Astrocyte (in vitro differentiated cells and primary cell): Measurements from ENCODE around the gene PLPP4. TPM values are rescaled to one million over a fixed set of nuclear protein-coding genes. Genes with fewer than 3 reads are reported as not detected.
A peak's percentile ranks its signal among the peaks of the same experiment; 100 is the strongest.

Experiments
- DNase-seq: peaks from one replicate; pipeline ENCODE4 v3.0.0-alpha.2; 2010; ENCODE audit warnings: low read depth
- FAIRE-seq: peaks from 2 replicates; lab custom pipeline; 2011; peaks lifted over from hg19 to GRCh38; lab: Jason Lieb, UNC
- H2AFZ ChIP-seq: 2 replicates; pipeline ENCODE4 v1.6.0; 2012; ENCODE audit warnings: low read depth, low read length, inconsistent platforms
- H3K27ac ChIP-seq: 2 replicates; pipeline ENCODE4 v1.5.1; 2011; ENCODE audit warnings: low read depth, low read length, inconsistent platforms
- H3K27me3 ChIP-seq: 2 replicates; pipeline ENCODE4 v1.6.0; 2011; ENCODE audit warnings: low read length, inconsistent platforms; ENCODE audit not compliant: insufficient read depth
- H3K36me3 ChIP-seq: 2 replicates; pipeline ENCODE4 v1.5.1; 2011; ENCODE audit warnings: low read length, inconsistent platforms; ENCODE audit not compliant: insufficient read depth
- H3K4me1 ChIP-seq: 2 replicates; pipeline ENCODE4 v1.5.1; 2011; ENCODE audit warnings: low read length, inconsistent platforms; ENCODE audit not compliant: insufficient read depth
- H3K4me2 ChIP-seq: 2 replicates; pipeline ENCODE4 v1.6.0; 2012; ENCODE audit warnings: low read length, inconsistent platforms
- H3K4me3 ChIP-seq: 2 replicates; pipeline ENCODE4 v1.5.1; 2011; ENCODE audit warnings: low read depth, mild to moderate bottlenecking, low read length, inconsistent platforms; ENCODE audit not compliant: insufficient read depth
- H3K79me2 ChIP-seq: 2 replicates; pipeline ENCODE4 v1.6.0; 2012; ENCODE audit warnings: mild to moderate bottlenecking, low read length, inconsistent platforms; ENCODE audit not compliant: insufficient read depth
- H3K9ac ChIP-seq: 2 replicates; pipeline ENCODE4 v1.6.0; 2012; ENCODE audit warnings: mild to moderate bottlenecking, low read length, inconsistent platforms
- H3K9me3 ChIP-seq: 2 replicates; pipeline ENCODE4 v1.5.1; 2012; ENCODE audit warnings: low read depth, mild to moderate bottlenecking, low read length, inconsistent platforms; ENCODE audit not compliant: insufficient read depth
- H4K20me1 ChIP-seq: 2 replicates; pipeline ENCODE4 v1.6.0; 2012; ENCODE audit warnings: low read length, inconsistent platforms; ENCODE audit not compliant: insufficient read depth
- H3K27ac Mint-ChIP-seq: one replicate; pipeline ENCODE4 v1.8.0; 2021; ENCODE audit warnings: mild to moderate bottlenecking, mixed read lengths; ENCODE audit not compliant: unreplicated experiment
- H3K27me3 Mint-ChIP-seq: one replicate; pipeline ENCODE4 v1.8.0; 2021; ENCODE audit warnings: low read depth, mixed read lengths; ENCODE audit not compliant: unreplicated experiment
- H3K36me3 Mint-ChIP-seq: one replicate; pipeline ENCODE4 v1.8.0; 2021; ENCODE audit warnings: low read depth, mixed read lengths; ENCODE audit not compliant: unreplicated experiment
- H3K4me1 Mint-ChIP-seq: one replicate; pipeline ENCODE4 v1.8.0; 2021; ENCODE audit warnings: low read depth, mixed read lengths; ENCODE audit not compliant: unreplicated experiment
- H3K4me3 Mint-ChIP-seq: one replicate; pipeline ENCODE4 v1.8.0; 2021; ENCODE audit warnings: mild to moderate bottlenecking, moderate library complexity, mixed read lengths; ENCODE audit not compliant: unreplicated experiment
- H3K9me3 Mint-ChIP-seq: one replicate; pipeline ENCODE4 v1.8.0; 2021; ENCODE audit warnings: mild to moderate bottlenecking, mixed read lengths; ENCODE audit not compliant: unreplicated experiment
- EZH2 ChIP-seq: IDR thresholded peaks from 2 replicates; pipeline ENCODE4 v1.6.1; 2012; ENCODE audit warnings: mild to moderate bottlenecking, low read length, inconsistent platforms; ENCODE audit not compliant: insufficient read depth
- total RNA-seq: library from RNA; stranded (reverse); gene quantifications from 2 replicates; pipeline ENCODE4 v1.2.1, GENCODE V29; 2021
- TF ChIP-seq, protein P1 (sequence below): IDR thresholded peaks from 2 replicates; pipeline ENCODE4 v1.5.1; 2011; ENCODE audit warnings: low read depth, mild to moderate bottlenecking, inconsistent platforms, low read length, moderate library complexity; ENCODE audit not compliant: insufficient read depth

PLPP4 gene
- total RNA-seq, 1 donor from 2014 or later: 44.1 TPM

DNA sequence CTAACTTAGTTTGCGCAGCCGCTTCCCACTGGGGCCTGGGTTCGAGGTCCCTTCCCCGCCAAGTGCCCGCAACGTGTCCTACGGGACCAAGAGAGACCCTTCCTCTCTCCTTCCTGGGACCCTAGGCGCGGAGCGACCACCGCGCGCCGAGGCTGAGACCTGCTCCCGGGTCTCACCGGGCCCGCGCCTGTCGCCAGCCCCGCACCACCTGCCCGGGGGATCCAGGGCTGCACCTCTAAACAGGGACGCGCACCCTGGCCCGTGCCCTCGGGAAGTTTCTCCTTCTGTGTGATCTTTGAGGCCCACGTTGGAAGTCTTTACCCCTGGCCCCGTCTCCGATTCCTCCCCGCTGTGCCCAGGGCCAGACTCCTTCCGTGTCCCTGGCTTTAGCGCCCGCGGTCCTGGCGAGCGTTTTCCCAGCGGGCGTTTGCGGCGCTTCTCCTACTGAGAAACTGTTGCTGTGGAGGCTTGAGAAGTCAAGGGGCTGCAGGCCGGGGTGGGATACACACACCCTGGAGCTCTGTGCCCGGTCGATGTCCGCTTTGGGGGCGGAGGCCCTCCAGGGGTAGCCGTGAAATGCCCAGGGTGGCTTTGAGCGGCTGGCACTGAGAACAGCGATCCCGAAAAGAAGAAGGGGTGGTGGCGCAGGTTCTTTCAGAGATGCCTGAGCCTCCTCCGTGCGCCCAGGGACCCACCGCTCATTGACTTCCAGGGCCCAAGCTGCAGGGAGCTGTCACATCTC lies 575 bp downstream of the PLPP4 start:
- H3K27ac Mint-ChIP-seq: peak overlapping the region; percentile 77
- TF ChIP-seq, protein P1, sequence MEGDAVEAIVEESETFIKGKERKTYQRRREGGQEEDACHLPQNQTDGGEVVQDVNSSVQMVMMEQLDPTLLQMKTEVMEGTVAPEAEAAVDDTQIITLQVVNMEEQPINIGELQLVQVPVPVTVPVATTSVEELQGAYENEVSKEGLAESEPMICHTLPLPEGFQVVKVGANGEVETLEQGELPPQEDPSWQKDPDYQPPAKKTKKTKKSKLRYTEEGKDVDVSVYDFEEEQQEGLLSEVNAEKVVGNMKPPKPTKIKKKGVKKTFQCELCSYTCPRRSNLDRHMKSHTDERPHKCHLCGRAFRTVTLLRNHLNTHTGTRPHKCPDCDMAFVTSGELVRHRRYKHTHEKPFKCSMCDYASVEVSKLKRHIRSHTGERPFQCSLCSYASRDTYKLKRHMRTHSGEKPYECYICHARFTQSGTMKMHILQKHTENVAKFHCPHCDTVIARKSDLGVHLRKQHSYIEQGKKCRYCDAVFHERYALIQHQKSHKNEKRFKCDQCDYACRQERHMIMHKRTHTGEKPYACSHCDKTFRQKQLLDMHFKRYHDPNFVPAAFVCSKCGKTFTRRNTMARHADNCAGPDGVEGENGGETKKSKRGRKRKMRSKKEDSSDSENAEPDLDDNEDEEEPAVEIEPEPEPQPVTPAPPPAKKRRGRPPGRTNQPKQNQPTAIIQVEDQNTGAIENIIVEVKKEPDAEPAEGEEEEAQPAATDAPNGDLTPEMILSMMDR: no peak
- TF ChIP-seq EZH2: no peak
- H3K27me3 Mint-ChIP-seq: peaks cover 23% of the 10 kb centered on the region
- Histone ChIP-seq H3K79me2 (peaks cover 44% of the 10 kb centered on the region), H3K27me3 (no peaks in the 10 kb centered on the region), H4K20me1 (peaks cover 5% of the 10 kb centered on the region), H3K4me1 (peaks cover 51% of the 10 kb centered on the region), H3K4me3 (peak overlapping the region; percentile 78), H3K4me2 (peak overlapping the region; percentile 90), H2AFZ (peak overlapping the region; percentile 61), H3K27ac (peak overlapping the region; percentile 62), H3K36me3 (no peaks in the 10 kb centered on the region), H3K9me3 (no peaks in the 10 kb centered on the region), H3K9ac (peak overlapping the region; percentile 94)
- peaks cover 43% of the 10 kb centered on the region for H3K4me1 Mint-ChIP-seq
- H3K9me3 Mint-ChIP-seq: no peaks in the 10 kb centered on the region
- DNase-seq: no peak
- no peak for FAIRE-seq
- H3K36me3 Mint-ChIP-seq: peaks cover 4% of the 10 kb centered on the region
- peak overlapping the region; percentile 85 for H3K4me3 Mint-ChIP-seq

- Histone ChIP-seq H3K9ac (peak overlapping the region; percentile 94), H3K79me2 (peaks cover 50% of the 10 kb centered on the region), H3K36me3 (no peaks in the 10 kb centered on the region), H3K4me3 (peak overlapping the region; percentile 78), H3K27me3 (no peaks in the 10 kb centered on the region), H3K9me3 (no peaks in the 10 kb centered on the region), H3K4me2 (peak overlapping the region; percentile 90), H2AFZ (no peak overlapping the region), H4K20me1 (peaks cover 5% of the 10 kb centered on the region), H3K27ac (no peak overlapping the region), H3K4me1 (peaks cover 51% of the 10 kb centered on the region)
- FAIRE-seq (no peak), DNase-seq (no peak)
- TF ChIP-seq, protein P1: no peak
- TF ChIP-seq EZH2: no peak
- H3K4me3 Mint-ChIP-seq: peak overlapping the region; percentile 85
- H3K27ac Mint-ChIP-seq: peak overlapping the region; percentile 48
- H3K9me3 Mint-ChIP-seq: no peaks in the 10 kb centered on the region
- peaks cover 8% of the 10 kb centered on the region for H3K36me3 Mint-ChIP-seq
- peaks cover 43% of the 10 kb centered on the region for H3K4me1 Mint-ChIP-seq
- H3K27me3 Mint-ChIP-seq: peaks cover 17% of the 10 kb centered on the region
Observed at GRCh38 chr10:120458432-120458831, 1.4 kb downstream of the PLPP4 start.

DNA sequence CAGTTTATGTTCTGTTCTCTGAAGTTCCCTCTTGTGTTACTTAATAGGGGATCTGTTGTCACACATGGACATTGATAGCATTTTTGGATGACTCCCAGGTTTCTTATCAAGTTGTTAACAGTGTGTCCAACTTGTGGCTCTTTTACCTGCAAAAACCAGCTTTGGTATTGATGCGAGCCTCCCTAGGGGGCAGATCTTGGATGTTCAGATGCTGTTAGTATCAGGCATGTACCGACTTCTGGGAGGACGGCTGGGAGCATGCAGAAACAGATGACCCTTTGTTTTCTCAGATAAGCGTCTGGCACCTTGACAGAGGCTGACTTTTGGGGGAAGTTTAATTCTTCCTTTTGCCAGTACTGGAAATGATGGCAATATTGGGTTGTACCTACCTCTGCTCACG lies 2.2 kb downstream of the PLPP4 start:
- peaks cover 5% of the 10 kb centered on the region for H4K20me1 ChIP-seq
- H3K36me3 ChIP-seq: no peaks in the 10 kb centered on the region
- Mint-ChIP-seq H3K4me1 (peaks cover 43% of the 10 kb centered on the region), H3K9me3 (no peaks in the 10 kb centered on the region), H3K27me3 (peaks cover 11% of the 10 kb centered on the region), H3K27ac (peak overlapping the region; percentile 96), H3K36me3 (peaks cover 9% of the 10 kb centered on the region), H3K4me3 (peak overlapping the region; percentile 85)
- TF ChIP-seq, protein P1: no peak
- TF ChIP-seq EZH2: no peak
- no peaks in the 10 kb centered on the region for H3K27me3 ChIP-seq
- H2AFZ ChIP-seq: no peak overlapping the region
- H3K27ac ChIP-seq: peak overlapping the region; percentile 85
- H3K79me2 ChIP-seq: peaks cover 57% of the 10 kb centered on the region
- peak overlapping the region; percentile 90 for H3K4me2 ChIP-seq
- no peak for FAIRE-seq
- H3K9me3 ChIP-seq: no peaks in the 10 kb centered on the region
- peak; percentile 11 for DNase-seq
- peak overlapping the region; percentile 94 for H3K9ac ChIP-seq
- H3K4me1 ChIP-seq: peaks cover 51% of the 10 kb centered on the region
- peak overlapping the region; percentile 78 for H3K4me3 ChIP-seq
